ENCODE data around the gene PAM. TPM values are rescaled to one million over a fixed set of nuclear protein-coding genes. Genes with fewer than 3 reads are reported as not detected.

PAM gene
- total RNA-seq, 1 donor from 2014 or later: 267 TPM

GRCh38 chr5:102715082-102715807, 39.9 kb upstream of the PAM start:
- no peak overlapping the region for H3K4me3 Mint-ChIP-seq (ENCODE audit: unreplicated experiment)
- no peaks in the 10 kb centered on the region for H3K27me3 Mint-ChIP-seq (ENCODE audit: unreplicated experiment)
- H3K27ac Mint-ChIP-seq (ENCODE audit: unreplicated experiment): no peak overlapping the region
- no peak for TF ChIP-seq CTCF (IDR thresholded peaks at IDR 0.05)
- peaks cover 7% of the 10 kb centered on the region for H3K9me3 Mint-ChIP-seq (ENCODE audit: unreplicated experiment)
- peaks cover 8% of the 10 kb centered on the region for H3K4me1 Mint-ChIP-seq (ENCODE audit: unreplicated experiment)
- H3K36me3 Mint-ChIP-seq (ENCODE audit: unreplicated experiment): no peaks in the 10 kb centered on the region
- DNase-seq (ENCODE audit: extremely low spot score, unreplicated experiment): no peak

- H3K4me1 Mint-ChIP-seq (ENCODE audit: unreplicated experiment): peaks cover 8% of the 10 kb centered on the region
- no peak overlapping the region for H3K27ac Mint-ChIP-seq (ENCODE audit: unreplicated experiment)
- H3K4me3 Mint-ChIP-seq (ENCODE audit: unreplicated experiment): no peak overlapping the region
- H3K36me3 Mint-ChIP-seq (ENCODE audit: unreplicated experiment): no peaks in the 10 kb centered on the region
- no peak for TF ChIP-seq CTCF (IDR thresholded peaks at IDR 0.05)
- no peaks in the 10 kb centered on the region for H3K27me3 Mint-ChIP-seq (ENCODE audit: unreplicated experiment)
- peaks cover 7% of the 10 kb centered on the region for H3K9me3 Mint-ChIP-seq (ENCODE audit: unreplicated experiment)
- no peak for DNase-seq (ENCODE audit: extremely low spot score, unreplicated experiment)
Observed at GRCh38 chr5:102716017-102716416, 39.1 kb upstream of the PAM start.

GRCh38 chr5:102718819-102719218, 36.3 kb upstream of the PAM start:
- Mint-ChIP-seq H3K27ac (ENCODE audit: unreplicated experiment) (no peak overlapping the region), H3K9me3 (ENCODE audit: unreplicated experiment) (peaks cover 19% of the 10 kb centered on the region), H3K4me1 (ENCODE audit: unreplicated experiment) (peaks cover 17% of the 10 kb centered on the region), H3K27me3 (ENCODE audit: unreplicated experiment) (no peaks in the 10 kb centered on the region), H3K36me3 (ENCODE audit: unreplicated experiment) (no peaks in the 10 kb centered on the region), H3K4me3 (ENCODE audit: unreplicated experiment) (no peak overlapping the region)
- DNase-seq (ENCODE audit: extremely low spot score, unreplicated experiment): no peak
- TF ChIP-seq CTCF (IDR thresholded peaks at IDR 0.05): no peak

GRCh38 chr5:102719886-102720285, 35.2 kb upstream of the PAM start:
- no peak for DNase-seq (ENCODE audit: extremely low spot score, unreplicated experiment)
- H3K9me3 Mint-ChIP-seq (ENCODE audit: unreplicated experiment): peaks cover 19% of the 10 kb centered on the region
- H3K4me1 Mint-ChIP-seq (ENCODE audit: unreplicated experiment): peaks cover 17% of the 10 kb centered on the region
- H3K4me3 Mint-ChIP-seq (ENCODE audit: unreplicated experiment): no peak overlapping the region
- H3K36me3 Mint-ChIP-seq (ENCODE audit: unreplicated experiment): no peaks in the 10 kb centered on the region
- TF ChIP-seq CTCF (IDR thresholded peaks at IDR 0.05): no peak
- H3K27me3 Mint-ChIP-seq (ENCODE audit: unreplicated experiment): no peaks in the 10 kb centered on the region
- H3K27ac Mint-ChIP-seq (ENCODE audit: unreplicated experiment): no peak overlapping the region

- H3K27ac Mint-ChIP-seq (ENCODE audit: unreplicated experiment): no peak overlapping the region
- H3K4me3 Mint-ChIP-seq (ENCODE audit: unreplicated experiment): no peak overlapping the region
- H3K4me1 Mint-ChIP-seq (ENCODE audit: unreplicated experiment): peaks cover 9% of the 10 kb centered on the region
- TF ChIP-seq CTCF (IDR thresholded peaks at IDR 0.05): no peak
- H3K27me3 Mint-ChIP-seq (ENCODE audit: unreplicated experiment): no peaks in the 10 kb centered on the region
- H3K36me3 Mint-ChIP-seq (ENCODE audit: unreplicated experiment): no peaks in the 10 kb centered on the region
- no peak for DNase-seq (ENCODE audit: extremely low spot score, unreplicated experiment)
- H3K9me3 Mint-ChIP-seq (ENCODE audit: unreplicated experiment): peaks cover 19% of the 10 kb centered on the region
Observed at GRCh38 chr5:102720969-102721368, 34.1 kb upstream of the PAM start.
